K562 (cell line): Measurements from ENCODE around the gene CTCFL. TPM values are rescaled to one million over a fixed set of nuclear protein-coding genes. Genes with fewer than 3 reads are reported as not detected.

Source experiments
- ARID3A ChIP-seq: IDR thresholded peaks from 2 replicates; pipeline ENCODE4 v1.6.1; 2012; ENCODE audit warnings: low read depth, low read length, improper control_type of control experiment, borderline replicate concordance
- ATF7 ChIP-seq: fragments of 450-650 bp; IDR thresholded peaks from 2 replicates; pipeline ENCODE4 v1.7.1; 2014; ENCODE audit warnings: mild to moderate bottlenecking, moderate library complexity
- CREB1 ChIP-seq, 2 experiments: sonication (generic) in 1 of 2; formaldehyde crosslinking in 1 of 2; IDR thresholded peaks; 2 replicates each; pipeline versions ENCODE4 v1.6.1 to v1.8.0; 2012 to 2022; ENCODE audit warnings: inconsistent platforms in 1 of 2, mild to moderate bottlenecking in 1 of 2, missing genetic modification reagents in 1 of 2, moderate library complexity in 1 of 2
- PREB ChIP-seq: sonication (generic); formaldehyde crosslinking; IDR thresholded peaks from 2 replicates; pipeline ENCODE4 v1.8.1; 2023; ENCODE audit warnings: mild to moderate bottlenecking, missing genetic modification reagents
- RCOR1 ChIP-seq, 2 experiments: IDR thresholded peaks; 2 replicates each; pipeline ENCODE4 v1.6.1; 2012; ENCODE audit warnings: low read depth in 2 of 2, low read length in 2 of 2, borderline replicate concordance in 1 of 2, improper control_type of control experiment in 1 of 2
- RFX5 ChIP-seq: IDR thresholded peaks from 2 replicates; pipeline ENCODE4 v1.6.1; 2011; ENCODE audit warnings: low read depth, mild to moderate bottlenecking, improper control_type of control experiment, low read length
- RNF2 ChIP-seq: sonication (generic); IDR thresholded peaks from 2 replicates; pipeline ENCODE4 v1.6.1; 2016
- RREB1 ChIP-seq: fragments of 250-450 bp; sonication (Bioruptor Pico); IDR thresholded peaks from 2 replicates; pipeline ENCODE4 v1.4.0; 2020
- SIRT6 ChIP-seq: IDR thresholded peaks from one replicate; pipeline ENCODE4 v1.6.1; 2012; ENCODE audit warnings: low read depth, mild to moderate bottlenecking, control low read depth, inconsistent platforms, low read length, moderate library complexity
- SRF ChIP-seq, 2 experiments: fragments of 250-450, 450-650 bp in 1 of 2; sonication (Bioruptor Pico) in 1 of 2; sonication (generic) in 1 of 2; formaldehyde crosslinking; IDR thresholded peaks; 2 replicates each; pipeline versions ENCODE4 v1.5.0 to v1.5.1; 2020 to 2022; ENCODE audit warnings: mild to moderate bottlenecking in 1 of 2, missing genetic modification reagents in 1 of 2
- ZNF75A ChIP-seq: fragments of 450-650 bp; formaldehyde crosslinking; IDR thresholded peaks from 2 replicates; pipeline ENCODE4 v1.4.0; 2020; ENCODE audit warnings: mild to moderate bottlenecking
- ZNF766 ChIP-seq: fragments of 200-800 bp; sonication (Bioruptor generic); conservative IDR thresholded peaks from 2 replicates; pipeline ENCODE4 v1.6.1; 2016; ENCODE audit warnings: missing genetic modification characterization, missing compliant biosample characterization
- polyA plus RNA-seq, 8 experiments: library from polyadenylated mRNA; depleted of rRNA in 4 of 8; stranded (reverse) in 5 of 8; unstranded in 3 of 8; fragments of >200 nt; fragmentation: Nextera tagmentation in 2 of 8; fragmentation: Illumina TruSeq in 1 of 8; extraction: Ambion mirVana in 2 of 8; extraction: Trizol in 1 of 8; gene quantifications; 2 replicates each; pipeline versions ENCODE4 v1.2.1 to v1.2.3, GENCODE V29; 2011 to 2014; ENCODE audit warnings: inconsistent platforms in 1 of 8, missing spikeins in 1 of 8
- total RNA-seq, 7 experiments: library from RNA; depleted of rRNA in 6 of 7; stranded (reverse); fragments of >200 nt in 6 of 7; fragmentation: Illumina TruSeq in 2 of 7; extraction: Trizol in 2 of 7; gene quantifications; 2 replicates each; pipeline versions ENCODE4 v1.2.1 to v1.2.3, GENCODE V29; 2011 to 2021; ENCODE audit warnings: low replicate concordance in 1 of 7
- TF ChIP-seq, protein P1 (sequence below): fragments of 450-650 bp; IDR thresholded peaks from 2 replicates; pipeline ENCODE4 v1.7.0; 2016; ENCODE audit warnings: borderline replicate concordance
- TF ChIP-seq, protein P2 (sequence below): sonication (generic); IDR thresholded peaks from 2 replicates; pipeline ENCODE4 v1.6.1; 2016

CTCFL gene
- total and polyA plus RNA-seq, 9 of the 15 experiments (the other 6 are each of a cell fraction or from before 2014, with no cell fraction given): 42.4 to 188 (median 111) TPM

GRCh38 chr20:57560554-57561355 lies 35.8 kb upstream of the CTCFL start, which contains the start of gene PCK1 (continued):
- TF ChIP-seq RREB1 (no peak), RCOR1 (IDR thresholded peaks at IDR 0.05; ENCODE audit: borderline replicate concordance in 1 of 2, low read depth in 2 of 2, low read length in 2 of 2) (peak in 1 of 2 experiments; percentile 26; a peak in 1 of 4 replicates), CREB1 (IDR thresholded peaks at IDR 0.05) (peak; percentile 64), CREB1 (CRISPR knock-in tag; IDR thresholded peaks at IDR 0.05) (peak; percentile 64; the same call in 1 of the 2 replicates), ARID3A (no peak), PREB (0 out of 2 replicates have a peak, but pooled peaks have one; percentile 70), ZNF75A (CRISPR knock-in tag) (no peak), SRF (CRISPR knock-in tag; IDR thresholded peaks at IDR 0.05) (peak in 1 of 2 experiments; percentile 53; a peak in 1 of 4 replicates), ZNF766 (peak; percentile 89), SIRT6 (no peak), RFX5 (no peak), ATF7 (peak; percentile 96), RNF2 (peak; percentile 42; the same call in 1 of the 2 replicates)
- TF ChIP-seq, protein P1, sequence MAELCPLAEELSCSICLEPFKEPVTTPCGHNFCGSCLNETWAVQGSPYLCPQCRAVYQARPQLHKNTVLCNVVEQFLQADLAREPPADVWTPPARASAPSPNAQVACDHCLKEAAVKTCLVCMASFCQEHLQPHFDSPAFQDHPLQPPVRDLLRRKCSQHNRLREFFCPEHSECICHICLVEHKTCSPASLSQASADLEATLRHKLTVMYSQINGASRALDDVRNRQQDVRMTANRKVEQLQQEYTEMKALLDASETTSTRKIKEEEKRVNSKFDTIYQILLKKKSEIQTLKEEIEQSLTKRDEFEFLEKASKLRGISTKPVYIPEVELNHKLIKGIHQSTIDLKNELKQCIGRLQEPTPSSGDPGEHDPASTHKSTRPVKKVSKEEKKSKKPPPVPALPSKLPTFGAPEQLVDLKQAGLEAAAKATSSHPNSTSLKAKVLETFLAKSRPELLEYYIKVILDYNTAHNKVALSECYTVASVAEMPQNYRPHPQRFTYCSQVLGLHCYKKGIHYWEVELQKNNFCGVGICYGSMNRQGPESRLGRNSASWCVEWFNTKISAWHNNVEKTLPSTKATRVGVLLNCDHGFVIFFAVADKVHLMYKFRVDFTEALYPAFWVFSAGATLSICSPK: 0 out of 2 replicates have a peak, but pooled peaks have one; percentile 25
- TF ChIP-seq, protein P2, sequence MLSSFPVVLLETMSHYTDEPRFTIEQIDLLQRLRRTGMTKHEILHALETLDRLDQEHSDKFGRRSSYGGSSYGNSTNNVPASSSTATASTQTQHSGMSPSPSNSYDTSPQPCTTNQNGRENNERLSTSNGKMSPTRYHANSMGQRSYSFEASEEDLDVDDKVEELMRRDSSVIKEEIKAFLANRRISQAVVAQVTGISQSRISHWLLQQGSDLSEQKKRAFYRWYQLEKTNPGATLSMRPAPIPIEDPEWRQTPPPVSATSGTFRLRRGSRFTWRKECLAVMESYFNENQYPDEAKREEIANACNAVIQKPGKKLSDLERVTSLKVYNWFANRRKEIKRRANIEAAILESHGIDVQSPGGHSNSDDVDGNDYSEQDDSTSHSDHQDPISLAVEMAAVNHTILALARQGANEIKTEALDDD: peak; percentile 96
